IMR-90 (cell line): Measurements from ENCODE around the gene RPS2. TPM values are rescaled to one million over a fixed set of nuclear protein-coding genes. Genes with fewer than 3 reads are reported as not detected.

Source experiments
- ATAC-seq: fragments of 200-7000 bp; cut with Tn5 transposase; 2 replicates; pipeline ENCODE4 v1.9.1; 2020; ENCODE audit warnings: low read depth, mild to moderate bottlenecking, moderate library complexity
- BruUV-seq: library from RNA; stranded (reverse); fragments of 400-500 nt; replicated peaks from 2 replicates; lab custom pipeline; 2021; lab: Mats Ljungman, UMichigan
- CTCF ChIA-PET: fragments of 300-600 bp; formaldehyde crosslinking; extraction: SDS; loops from one replicate; lab custom pipeline; 2021; ENCODE audit warnings: antibody characterized with exemption; lab: Yijun Ruan, JAX
- POLR2A ChIA-PET: fragments of 300-600 bp; sonication (Branson Sonifier 250); formaldehyde crosslinking; loops from one replicate; lab custom pipeline; 2022; ENCODE audit warnings: antibody characterized with exemption; ENCODE audit not compliant: unreplicated experiment; lab: Charles Lee
- DNase-seq: peaks from one replicate; pipeline ENCODE4 v3.0.0; 2013
- H2AFZ ChIP-seq: replicated peaks from 2 replicates; pipeline ENCODE3; 2013; ENCODE audit warnings: low read length, mild to moderate bottlenecking; ENCODE audit not compliant: poor library complexity
- H2AK5ac ChIP-seq: 2 replicates; pipeline ENCODE4 v1.6.1; 2013; ENCODE audit warnings: low read depth, low read length, inconsistent platforms
- H2AK9ac ChIP-seq: replicated peaks from 2 replicates; pipeline ENCODE3; 2013; ENCODE audit warnings: mild to moderate bottlenecking, low read depth, low read length, moderate library complexity; ENCODE audit not compliant: poor library complexity
- H2BK120ac ChIP-seq: 2 replicates; pipeline ENCODE4 v1.6.1; 2013; ENCODE audit warnings: low read depth, low read length, inconsistent platforms
- H2BK15ac ChIP-seq: 3 replicates; pipeline ENCODE4 v1.6.1; 2013; ENCODE audit warnings: low read depth, low read length, inconsistent platforms
- H2BK20ac ChIP-seq: 2 replicates; pipeline ENCODE4 v1.6.1; 2013; ENCODE audit warnings: low read depth, mild to moderate bottlenecking, inconsistent platforms, low read length, moderate library complexity
- H2BK5ac ChIP-seq: 2 replicates; pipeline ENCODE4 v1.6.1; 2013; ENCODE audit warnings: mild to moderate bottlenecking, low read depth, low read length, inconsistent platforms; ENCODE audit not compliant: poor library complexity, severe bottlenecking
- H3K14ac ChIP-seq: replicated peaks from 2 replicates; pipeline ENCODE4 v1.6.1; 2013; ENCODE audit warnings: low read depth, low read length, inconsistent platforms
- H3K18ac ChIP-seq: 2 replicates; pipeline ENCODE4 v1.6.1; 2013; ENCODE audit warnings: low read depth, low read length, control low read depth
- H3K23ac ChIP-seq: 2 replicates; pipeline ENCODE4 v1.6.1; 2013; ENCODE audit warnings: low read depth, low read length, inconsistent platforms
- H3K27ac ChIP-seq: 2 replicates; pipeline ENCODE4 v1.5.1; 2013; ENCODE audit warnings: mild to moderate bottlenecking, control low read depth, low read length; ENCODE audit not compliant: insufficient read depth
- H3K27me3 ChIP-seq: 2 replicates; pipeline ENCODE4 v1.6.1; 2013; ENCODE audit warnings: low read length; ENCODE audit not compliant: control insufficient read depth, insufficient read depth
- H3K36me3 ChIP-seq: 2 replicates; pipeline ENCODE4 v1.6.1; 2013; ENCODE audit warnings: low read length, mixed read lengths; ENCODE audit not compliant: control insufficient read depth, insufficient read depth
- H3K4ac ChIP-seq: 2 replicates; pipeline ENCODE4 v1.6.1; 2013; ENCODE audit warnings: low read depth, low read length, inconsistent platforms
- H3K4me1 ChIP-seq: 2 replicates; pipeline ENCODE4 v1.6.1; 2013; ENCODE audit warnings: low read length, mixed read lengths; ENCODE audit not compliant: control insufficient read depth, insufficient read depth
- H3K4me2 ChIP-seq: 2 replicates; pipeline ENCODE4 v1.6.1; 2013; ENCODE audit warnings: low read depth, mild to moderate bottlenecking, control low read depth, low read length, moderate library complexity
- H3K4me3 ChIP-seq: 2 replicates; pipeline ENCODE4 v1.5.1; 2013; ENCODE audit warnings: low read depth, mild to moderate bottlenecking, control low read depth, low read length, moderate library complexity; ENCODE audit not compliant: insufficient read depth
- H3K56ac ChIP-seq: 2 replicates; pipeline ENCODE4 v1.6.1; 2013; ENCODE audit warnings: low read length, inconsistent platforms; ENCODE audit not compliant: insufficient read depth; ENCODE audit errors: extremely low read depth
- H3K79me1 ChIP-seq, 2 experiments: 2 replicates each; pipeline ENCODE4 v1.6.1; 2013; ENCODE audit warnings: low read length in 2 of 2, inconsistent platforms in 1 of 2, low read depth in 1 of 2
- H3K9ac ChIP-seq: 2 replicates; pipeline ENCODE4 v1.6.1; 2013; ENCODE audit warnings: low read depth, low read length, control low read depth
- H3K9me1 ChIP-seq: 2 replicates; pipeline ENCODE4 v1.6.1; 2013; ENCODE audit warnings: low read length, inconsistent platforms; ENCODE audit not compliant: insufficient read depth
- H3K9me3 ChIP-seq: 2 replicates; pipeline ENCODE4 v1.6.1; 2013; ENCODE audit warnings: low read length; ENCODE audit not compliant: control insufficient read depth, insufficient read depth
- H4K20me1 ChIP-seq: 2 replicates; pipeline ENCODE4 v1.6.1; 2013; ENCODE audit warnings: low read length, inconsistent platforms; ENCODE audit not compliant: insufficient read depth
- H4K5ac ChIP-seq: 2 replicates; pipeline ENCODE4 v1.6.1; 2013; ENCODE audit warnings: mild to moderate bottlenecking, low read depth, low read length, control low read depth
- H4K8ac ChIP-seq, 2 experiments: 2 replicates each; pipeline ENCODE4 v1.6.1; 2013; ENCODE audit warnings: low read depth in 2 of 2, low read length in 2 of 2, control low read depth in 1 of 2, inconsistent platforms in 1 of 2
- H4K91ac ChIP-seq: 2 replicates; pipeline ENCODE4 v1.6.1; 2013; ENCODE audit warnings: low read depth, low read length, inconsistent platforms; ENCODE audit not compliant: insufficient read depth
- MXI1 ChIP-seq: IDR thresholded peaks from 2 replicates; pipeline ENCODE4 v1.6.1; 2012; ENCODE audit warnings: low read depth, mild to moderate bottlenecking, low read length, moderate library complexity, borderline replicate concordance
- RCOR1 ChIP-seq: IDR thresholded peaks from 2 replicates; pipeline ENCODE4 v1.6.1; 2012; ENCODE audit warnings: mild to moderate bottlenecking, low read length, improper control_type of control experiment; ENCODE audit not compliant: insufficient replicate concordance
- WGBS, 2 experiments: methylation state at CpG; one replicate each; pipeline versions ENCODE4 v1.1.5 to v1.1.7; 2013; ENCODE audit warnings: missing lambda C conversion rate in 2 of 2; ENCODE audit not compliant: insufficient read length in 1 of 2; ENCODE audit errors: extremely low coverage in 2 of 2; 5-methylcytosine and 5-hydroxymethylcytosine counted together
- dilution Hi-C: fragments of 300-500 bp; cut with HindIII; formaldehyde crosslinking; loops from one replicate; pipeline ENCODE4 v1.14.3; 2018; ENCODE audit warnings: low sequenced_read_pairs; ENCODE audit not compliant: unreplicated experiment
- in situ Hi-C: fragments of 300-500 bp; cut with MboI; formaldehyde crosslinking; loops from 3 replicates; pipeline ENCODE4 v1.14.3; 2019; ENCODE audit warnings: low sequenced_read_pairs, inconsistent platforms, mixed read lengths
- intact Hi-C: fragments of 100-400 bp; cut with micrococcal nuclease; formaldehyde crosslinking; loops from 2 replicates; pipeline ENCODE4 v1.10.0; 2022
- polyA plus RNA-seq, 3 experiments: library from polyadenylated mRNA; depleted of rRNA; stranded (reverse); fragments of >200 nt; gene quantifications; 2 replicates each; pipeline ENCODE4 v1.2.3, GENCODE V29; 2012; ENCODE audit warnings: low replicate concordance in 1 of 3
- total RNA-seq: library from RNA; depleted of rRNA; stranded (reverse); fragments of >200 nt; gene quantifications from 2 replicates; pipeline ENCODE4 v1.2.3, GENCODE V29; 2012
- TF ChIP-seq, protein P1 (sequence below): fragments of 150-350 bp; IDR thresholded peaks from 2 replicates; pipeline ENCODE4 v1.6.1; 2016; ENCODE audit warnings: low read depth, mild to moderate bottlenecking, low read length, moderate library complexity, borderline replicate concordance

The RPS2 gene
- total and polyA plus RNA-seq, 2 of the 4 experiments (the other 2 are of a cell fraction) = 2,703 to 6,941 TPM

DNA sequence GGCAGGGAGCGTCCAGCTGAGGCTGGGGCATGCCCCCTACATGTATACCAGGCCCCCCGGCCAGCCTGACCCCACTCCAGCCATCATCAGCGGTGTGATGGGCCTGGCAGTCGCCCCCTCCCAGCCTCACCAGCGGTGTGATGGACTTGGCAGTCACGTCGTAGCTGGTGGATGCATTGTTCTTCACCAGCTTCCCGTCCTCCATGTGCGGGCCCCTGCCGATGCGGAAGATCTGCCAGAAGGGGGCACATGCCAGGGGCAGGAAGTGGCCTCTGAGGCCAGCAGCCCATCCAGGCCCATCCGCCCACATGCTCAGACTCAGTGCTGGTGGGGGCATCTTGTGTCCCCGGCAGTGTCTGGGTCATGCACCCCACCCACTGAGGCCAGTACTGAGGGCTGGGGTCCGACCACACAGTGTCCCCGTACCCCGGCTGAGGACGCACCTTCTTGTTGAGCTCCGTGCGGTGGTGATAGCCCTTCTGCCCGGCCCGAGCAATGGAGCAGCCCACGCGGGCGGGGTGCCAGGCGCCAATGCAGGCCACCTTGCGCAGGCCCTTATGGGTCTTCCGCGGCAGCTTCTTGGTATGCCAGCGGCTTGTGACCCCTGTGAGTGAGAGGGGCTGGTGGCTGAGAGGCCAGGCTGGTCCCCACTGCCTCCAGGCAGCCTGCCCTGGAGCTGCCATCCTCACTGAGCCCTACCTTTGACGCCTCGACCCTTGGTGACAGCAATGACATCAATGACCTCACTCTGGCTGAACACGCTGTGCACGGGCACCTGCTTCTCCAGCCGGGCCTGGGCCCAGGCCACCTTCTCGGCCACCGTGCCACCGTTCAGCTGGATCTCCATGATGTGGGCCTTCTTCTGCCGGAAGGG is 17.9 kb downstream of the RPS2 start:
- ATAC-seq (no peak), DNase-seq (no peak)
- TF ChIP-seq MXI1 (no peak), RCOR1 (no peak)
- TF ChIP-seq, protein P1, sequence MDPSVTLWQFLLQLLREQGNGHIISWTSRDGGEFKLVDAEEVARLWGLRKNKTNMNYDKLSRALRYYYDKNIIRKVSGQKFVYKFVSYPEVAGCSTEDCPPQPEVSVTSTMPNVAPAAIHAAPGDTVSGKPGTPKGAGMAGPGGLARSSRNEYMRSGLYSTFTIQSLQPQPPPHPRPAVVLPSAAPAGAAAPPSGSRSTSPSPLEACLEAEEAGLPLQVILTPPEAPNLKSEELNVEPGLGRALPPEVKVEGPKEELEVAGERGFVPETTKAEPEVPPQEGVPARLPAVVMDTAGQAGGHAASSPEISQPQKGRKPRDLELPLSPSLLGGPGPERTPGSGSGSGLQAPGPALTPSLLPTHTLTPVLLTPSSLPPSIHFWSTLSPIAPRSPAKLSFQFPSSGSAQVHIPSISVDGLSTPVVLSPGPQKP = no peak
- Histone ChIP-seq H3K56ac (no peak overlapping the region), H4K5ac (no peak overlapping the region), H3K4me1 (peaks cover 5% of the 10 kb centered on the region; the same call in 1 of the 2 replicates), H3K14ac (no peak overlapping the region), H2BK20ac (no peak overlapping the region), H2AK5ac (no peak overlapping the region), H3K36me3 (no peaks in the 10 kb centered on the region), H4K8ac (no peak overlapping the region), H4K91ac (no peak overlapping the region), H2BK15ac (no peak overlapping the region), H2BK120ac (no peak overlapping the region), H3K9me3 (no peaks in the 10 kb centered on the region), H2AK9ac (no peak overlapping the region), H2AFZ (peak overlapping the region; percentile 58), H3K4ac (no peak overlapping the region), H3K79me1 (peaks cover 4 to 8% of the 10 kb centered on the region in 2 experiments; a peak in 3 of 4 replicates), H3K4me2 (no peak overlapping the region), H3K4me3 (no peak overlapping the region), H3K9ac (no peak overlapping the region), H4K20me1 (no peaks in the 10 kb centered on the region), H3K27ac (no peak overlapping the region), H3K27me3 (no peaks in the 10 kb centered on the region), H3K23ac (no peak overlapping the region), H3K18ac (no peak overlapping the region), H2BK5ac (no peak overlapping the region), H3K9me1 (no peaks in the 10 kb centered on the region)
- ChIA-PET CTCF (no interaction called here), POLR2A (no interaction called here)
- WGBS, 2 experiments = 78% methylated on average over 24 of the region's 38 CpGs; no CpG with 5 or more reads in 1 of the 2 experiments
- dilution Hi-C loops (no loop called here), in situ Hi-C loops (no loop called here), intact Hi-C loops (no loop called here)
- BruUV-seq = no TSS peak
